Pulmonary artery endothelial cell (primary cell): ENCODE results near the gene CCNC. TPM values are rescaled to one million over a fixed set of nuclear protein-coding genes. Genes with fewer than 3 reads are reported as not detected.

Experiments
- DNase-seq: peaks from one replicate; pipeline ENCODE4 v3.0.0-alpha.2; 2011; ENCODE audit warnings: low read depth, low spot score
- total RNA-seq: library from RNA; depleted of rRNA; stranded (reverse); fragments of >200 nt; gene quantifications from 2 replicates; pipeline ENCODE4 v1.2.3, GENCODE V29; 2014

Gene CCNC
- total RNA-seq, 1 donor from 2014 or later = 104 TPM

- DNase-seq = no peak
Measured at GRCh38 chr6:99548706-99549105, 19.8 kb downstream of the CCNC start.

- no peak for DNase-seq
Measured at GRCh38 chr6:99547526-99547925, 20.9 kb downstream of the CCNC start.

- no peak for DNase-seq
Measured at GRCh38 chr6:99545442-99545841, 23.0 kb downstream of the CCNC start.

GRCh38 chr6:99543968-99544367, 24.5 kb downstream of the CCNC start:
- no peak for DNase-seq

GRCh38 chr6:99530627-99531026, 37.8 kb downstream of the CCNC start:
- no peak for DNase-seq

- no peak for DNase-seq
Measured at GRCh38 chr6:99522531-99522930, 45.9 kb downstream of the CCNC start.

- DNase-seq = no peak
Measured at GRCh38 chr6:99521633-99522151, 46.8 kb downstream of the CCNC start.

GRCh38 chr6:99520855-99521632, 47.4 kb downstream of the CCNC start:
- DNase-seq = peak; percentile 67

GRCh38 chr6:99519446-99519845, 49.0 kb downstream of the CCNC start:
- no peak for DNase-seq

- no peak for DNase-seq
Measured at GRCh38 chr6:99514089-99514488, 54.4 kb downstream of the CCNC start.

- DNase-seq = no peak
Measured at GRCh38 chr6:99512033-99512432, 56.4 kb downstream of the CCNC start.

- DNase-seq = no peak
Measured at GRCh38 chr6:99507648-99508047, 60.8 kb downstream of the CCNC start.

- DNase-seq = no peak
Measured at GRCh38 chr6:99501762-99502161, 66.7 kb downstream of the CCNC start.

- DNase-seq = no peak
Measured at GRCh38 chr6:99498421-99498820, 70.0 kb downstream of the CCNC start.

- no peak for DNase-seq
Measured at GRCh38 chr6:99495466-99495865, 73.0 kb downstream of the CCNC start.

Other genes with a start within 250 kb of the CCNC start
- 0.07 and 0.18 TPM in 2 replicates for gene FAXC, start 219.0 kb downstream of the CCNC start, total RNA-seq
- gene COQ3, start 174.5 kb downstream of the CCNC start, total RNA-seq = 4.8 and 5.8 TPM in 2 replicates
- gene PNISR, start 143.4 kb downstream of the CCNC start, total RNA-seq = 39.2 and 55.8 TPM in 2 replicates
- 12.1 and 17.1 TPM in 2 replicates for gene USP45, start 53.2 kb downstream of the CCNC start, total RNA-seq
- not detected in 2 replicates for gene PRDM13, start 38.2 kb upstream of the CCNC start, total RNA-seq